GM18873 (cell line): ENCODE measurements around the gene CDH3.

Experiments
- ATAC-seq: cut with Tn5 transposase; IDR thresholded peaks from one replicate; pipeline ENCODE4 v1.9.1; 2021; ENCODE audit warnings: mild to moderate bottlenecking, moderate library complexity, moderate number of reproducible peaks; ENCODE audit not compliant: unreplicated experiment, low FRiP score

CDH3 gene

DNA sequence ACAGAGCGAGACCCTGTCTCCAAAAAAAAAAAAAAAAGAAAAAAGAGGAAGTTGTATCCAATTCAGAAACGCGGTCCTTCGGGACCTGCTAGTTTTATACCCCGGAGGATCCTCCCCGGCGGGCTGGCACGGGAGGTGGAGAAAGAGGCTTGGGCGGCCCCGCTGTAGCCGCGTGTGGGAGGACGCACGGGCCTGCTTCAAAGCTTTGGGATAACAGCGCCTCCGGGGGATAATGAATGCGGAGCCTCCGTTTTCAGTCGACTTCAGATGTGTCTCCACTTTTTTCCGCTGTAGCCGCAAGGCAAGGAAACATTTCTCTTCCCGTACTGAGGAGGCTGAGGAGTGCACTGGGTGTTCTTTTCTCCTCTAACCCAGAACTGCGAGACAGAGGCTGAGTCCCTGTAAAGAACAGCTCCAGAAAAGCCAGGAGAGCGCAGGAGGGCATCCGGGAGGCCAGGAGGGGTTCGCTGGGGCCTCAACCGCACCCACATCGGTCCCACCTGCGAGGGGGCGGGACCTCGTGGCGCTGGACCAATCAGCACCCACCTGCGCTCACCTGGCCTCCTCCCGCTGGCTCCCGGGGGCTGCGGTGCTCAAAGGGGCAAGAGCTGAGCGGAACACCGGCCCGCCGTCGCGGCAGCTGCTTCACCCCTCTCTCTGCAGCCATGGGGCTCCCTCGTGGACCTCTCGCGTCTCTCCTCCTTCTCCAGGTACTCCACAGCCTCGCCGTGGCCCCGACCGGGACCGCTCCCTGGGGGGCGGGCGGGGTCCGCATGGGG, at the start of gene CDH3:
TSS of gene CDH3 (plus strand) at position 596 of the 779 bp plus-strand sequence. CDS start at position 666, 70 bp downstream.
- ATAC-seq: no peak

DNA sequence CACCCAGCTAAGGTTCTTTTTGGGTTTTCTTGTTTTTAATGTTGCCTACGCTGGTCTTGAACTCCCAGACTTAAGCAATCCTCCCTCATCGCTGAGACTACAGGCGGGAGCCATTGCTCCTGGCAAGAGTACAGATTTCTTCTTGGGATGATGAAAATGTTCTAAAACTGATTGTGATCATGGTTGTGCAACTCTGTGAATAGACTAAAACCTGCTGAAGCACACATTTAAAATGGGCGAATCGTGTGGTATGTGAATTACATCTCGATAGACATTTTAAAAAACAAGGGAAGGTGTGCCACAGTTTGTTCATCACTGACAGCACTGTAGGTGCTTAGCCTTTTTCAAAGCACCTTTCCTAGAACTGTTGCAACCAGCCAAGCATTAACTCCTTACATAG, 48.8 kb upstream of the CDH3 start:
- ATAC-seq: no peak

DNA sequence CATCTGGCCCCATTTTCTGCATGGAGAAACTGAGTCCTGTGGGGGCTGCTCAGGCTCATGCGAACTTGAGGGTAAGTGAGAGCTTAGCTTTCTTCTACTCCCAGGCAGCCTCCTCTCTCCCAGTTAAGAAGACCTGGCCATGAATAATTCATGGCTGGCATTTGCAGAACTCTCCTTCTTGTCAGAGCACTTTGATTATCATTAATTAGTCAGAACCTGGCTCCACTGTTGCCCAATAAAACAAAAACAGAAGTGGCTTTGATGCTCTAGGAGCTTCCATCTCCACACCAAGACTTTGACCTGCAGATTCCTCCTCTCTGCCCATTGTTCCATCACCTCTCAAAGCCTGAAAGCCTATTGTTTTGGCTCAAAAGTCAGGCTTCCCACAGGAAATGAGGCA, 45.5 kb upstream of the CDH3 start:
- ATAC-seq: no peak

DNA sequence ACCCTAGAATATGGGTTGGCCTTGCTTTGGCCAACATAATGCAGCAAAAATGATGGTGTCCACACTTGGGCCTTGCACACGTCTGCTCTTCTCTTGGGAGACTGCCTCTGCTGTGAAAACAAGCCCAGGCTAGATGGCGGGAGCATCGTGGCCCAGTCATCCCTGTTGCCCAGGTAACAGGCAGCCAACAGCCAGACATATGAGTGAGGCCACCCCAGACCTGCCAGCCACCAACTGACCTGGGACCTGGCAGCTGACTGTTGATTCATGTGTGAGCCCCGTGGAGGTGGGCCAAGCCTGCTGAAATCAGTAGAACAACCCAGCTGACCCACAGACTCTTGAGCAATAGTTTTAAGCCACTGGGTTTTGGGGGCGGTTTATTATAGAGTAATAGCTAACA, 39.4 kb upstream of the CDH3 start:
- no peak for ATAC-seq

DNA sequence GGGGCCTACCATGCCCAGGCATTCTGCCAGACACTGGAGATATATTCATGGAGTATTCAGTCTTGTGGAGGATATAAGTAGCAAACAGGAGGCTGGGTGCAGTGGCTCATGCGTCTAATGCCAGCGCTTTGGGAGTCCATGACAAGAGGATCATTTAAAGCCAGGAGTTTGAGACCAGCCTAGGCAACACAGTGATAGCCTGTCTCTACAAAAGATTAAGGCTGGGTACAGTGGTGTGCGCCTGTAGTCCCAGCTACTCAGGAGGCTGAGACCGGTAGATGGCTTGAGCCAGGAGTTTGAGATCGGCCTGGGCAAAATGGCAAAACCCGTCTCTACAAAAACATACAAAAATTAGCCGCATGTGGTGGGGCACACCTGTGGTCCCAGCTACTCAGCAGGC, 37.7 kb upstream of the CDH3 start:
- ATAC-seq: no peak

DNA sequence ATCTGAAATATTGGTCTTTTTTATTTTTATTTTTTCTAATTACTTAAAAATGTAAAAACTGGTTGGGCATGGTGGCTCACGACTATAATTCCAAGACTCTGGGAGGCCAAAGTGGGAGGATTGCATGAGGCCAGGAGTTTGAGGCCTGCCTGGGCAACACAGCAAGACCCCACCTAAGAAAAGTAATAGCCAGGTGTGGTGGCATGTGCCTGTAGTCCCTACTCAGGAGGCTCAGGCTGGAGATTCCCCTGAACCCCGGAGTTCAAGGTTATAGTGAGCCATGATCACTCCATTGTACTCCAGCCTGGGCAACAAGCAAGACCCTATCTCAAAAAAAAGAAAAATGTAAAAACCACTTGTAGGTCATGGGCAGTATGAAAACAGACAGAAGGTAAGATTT, 36.8 kb upstream of the CDH3 start:
- no peak for ATAC-seq

DNA sequence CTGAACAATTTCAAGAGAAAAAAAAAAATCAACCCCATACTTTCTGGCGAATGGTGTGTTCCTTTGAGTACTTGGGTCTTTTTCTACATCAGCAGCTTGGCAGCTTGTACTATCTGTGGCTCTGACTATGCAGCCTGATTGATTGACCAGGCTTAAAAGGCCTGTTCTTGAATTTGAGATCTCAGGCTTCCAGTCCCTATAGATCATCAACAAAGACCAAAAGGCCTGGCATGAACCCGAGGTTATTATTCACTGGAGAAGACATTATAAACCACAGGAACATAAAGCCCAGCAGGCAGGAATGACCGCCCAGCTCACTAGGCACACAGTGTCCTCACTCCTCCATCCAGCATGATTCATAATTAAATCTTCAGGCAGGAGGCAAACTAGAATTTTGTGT, 32.1 kb upstream of the CDH3 start:
- ATAC-seq: no peak

DNA sequence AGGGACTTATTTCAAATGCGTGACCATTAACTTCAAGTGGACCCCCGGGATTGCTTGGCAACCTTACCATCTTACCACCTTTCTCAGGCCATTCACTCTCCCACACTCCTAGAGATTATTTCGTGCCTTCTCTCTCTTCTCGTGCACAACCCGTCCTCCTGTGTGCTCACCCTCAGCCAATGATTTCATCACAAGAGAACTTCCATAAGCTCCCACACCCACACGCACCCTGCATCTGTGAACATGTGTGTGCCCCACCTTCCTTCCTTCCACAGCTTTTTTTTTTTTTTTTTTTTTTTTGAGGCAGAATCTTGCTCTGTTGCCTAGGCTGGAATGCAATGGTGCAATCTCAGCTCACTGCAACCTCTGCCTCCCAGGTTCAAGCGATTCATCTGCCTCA, 27.4 kb upstream of the CDH3 start:
- ATAC-seq: no peak

DNA sequence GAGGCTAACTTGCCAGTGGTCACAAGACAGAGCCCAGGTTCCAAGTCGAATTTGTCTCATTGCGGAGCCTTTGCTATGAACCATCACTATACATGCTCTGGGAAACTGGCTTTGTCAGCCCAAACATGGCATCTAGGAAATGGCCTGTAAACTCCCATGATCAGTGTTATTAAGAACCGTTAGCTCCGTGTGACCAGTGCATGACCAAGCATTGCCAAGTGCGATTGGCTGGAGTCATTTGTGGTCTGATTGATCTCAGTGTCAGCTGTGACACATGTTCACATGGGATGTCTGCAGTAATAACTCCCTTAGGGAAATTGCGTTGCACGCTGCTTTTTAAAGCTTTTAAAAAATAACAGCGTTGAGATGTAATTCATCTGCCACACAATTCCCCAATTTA, 18.6 kb upstream of the CDH3 start:
- no peak for ATAC-seq

DNA sequence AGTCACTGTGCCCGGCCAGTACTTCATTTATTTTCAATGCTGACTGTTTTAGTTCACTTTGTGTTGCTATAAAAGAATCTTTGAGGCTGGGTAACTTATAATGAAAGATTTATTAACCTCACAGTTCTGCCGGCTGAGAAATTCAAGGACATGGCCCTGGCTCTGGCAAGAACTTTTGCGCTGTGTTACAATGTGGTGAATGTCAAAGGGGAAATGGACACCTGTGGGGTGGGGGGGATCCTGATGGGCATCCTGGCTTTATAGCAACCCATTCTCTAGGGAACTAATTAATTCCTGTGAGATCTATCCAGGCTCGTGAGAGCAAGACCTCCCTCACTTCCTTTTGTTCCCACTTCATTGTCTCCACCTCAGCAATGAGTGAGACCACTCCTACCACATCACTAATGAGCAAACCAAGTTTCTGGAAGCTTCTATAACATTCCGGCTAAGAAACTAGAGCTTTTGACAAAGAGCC, 17.1 kb upstream of the CDH3 start:
- ATAC-seq: no peak

DNA sequence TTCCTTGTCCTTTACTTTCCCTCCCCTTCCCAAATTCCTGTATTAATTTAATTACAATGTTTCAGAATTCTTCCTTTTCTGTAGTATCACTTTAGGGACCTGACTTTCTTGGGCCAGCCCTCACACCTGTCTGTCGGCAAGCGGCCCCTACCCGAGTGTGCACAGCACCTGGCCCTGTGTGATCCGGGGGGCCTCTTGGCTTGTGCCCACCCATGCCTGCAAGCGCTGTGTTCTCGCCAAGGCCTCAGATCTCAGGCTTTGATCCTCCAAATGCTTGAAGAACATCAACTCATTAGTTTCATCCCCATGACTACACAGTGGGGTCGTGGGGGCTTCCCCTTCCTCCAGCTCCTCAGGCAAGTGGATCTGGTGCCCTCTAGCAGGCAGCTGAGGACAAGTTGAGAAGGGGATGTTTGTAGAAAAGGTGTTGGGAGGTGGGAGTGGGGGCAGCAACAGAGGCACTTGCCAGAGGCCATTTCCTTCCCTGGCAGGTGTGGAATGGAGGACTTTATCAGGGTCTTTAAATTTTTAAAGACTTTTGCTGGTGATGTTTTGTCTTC, 15.7 kb upstream of the CDH3 start:
- no peak for ATAC-seq

DNA sequence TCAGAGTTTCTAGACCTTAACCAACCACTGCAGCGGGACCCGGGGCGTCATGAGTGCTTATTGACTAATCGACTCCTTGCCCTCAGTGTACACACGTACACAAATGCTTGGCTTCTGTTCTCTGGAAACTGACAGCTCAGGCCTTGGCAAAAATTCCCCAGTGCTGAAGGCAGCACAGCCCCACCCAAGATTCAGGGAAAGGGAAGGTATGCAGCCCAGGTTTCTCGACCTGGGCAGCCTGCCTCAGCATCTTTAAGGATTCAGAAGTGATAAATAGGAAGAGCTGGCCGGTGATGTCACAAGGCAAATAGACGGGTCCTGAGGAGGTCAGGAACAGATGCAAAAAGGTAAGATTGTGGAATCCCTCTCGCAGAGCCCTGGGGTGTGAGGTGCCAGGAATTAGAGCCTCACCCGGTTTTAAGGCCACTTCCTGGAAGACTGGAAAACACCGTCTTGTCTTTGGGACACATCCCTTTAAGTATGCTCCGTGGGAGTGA, 9.0 kb upstream of the CDH3 start:
- ATAC-seq: no peak

DNA sequence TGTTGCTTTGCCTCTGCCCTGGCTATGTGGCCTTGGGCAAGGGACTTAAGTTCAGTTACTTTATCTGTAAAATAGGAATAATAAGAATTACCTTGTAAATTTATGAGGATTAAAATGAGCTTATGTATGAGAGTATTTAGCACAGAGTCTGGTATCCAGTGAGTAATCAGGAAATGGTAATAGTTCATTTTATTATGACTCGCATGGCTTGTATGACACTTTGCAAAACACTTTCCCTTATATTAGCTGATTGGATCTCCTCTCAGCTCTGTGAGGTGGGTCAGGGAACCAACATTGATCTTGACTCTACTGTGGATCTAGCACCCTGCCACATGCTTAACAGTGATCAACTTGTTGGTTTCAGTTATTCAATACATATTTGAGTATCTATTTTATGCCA, 8.3 kb upstream of the CDH3 start:
- ATAC-seq: no peak

DNA sequence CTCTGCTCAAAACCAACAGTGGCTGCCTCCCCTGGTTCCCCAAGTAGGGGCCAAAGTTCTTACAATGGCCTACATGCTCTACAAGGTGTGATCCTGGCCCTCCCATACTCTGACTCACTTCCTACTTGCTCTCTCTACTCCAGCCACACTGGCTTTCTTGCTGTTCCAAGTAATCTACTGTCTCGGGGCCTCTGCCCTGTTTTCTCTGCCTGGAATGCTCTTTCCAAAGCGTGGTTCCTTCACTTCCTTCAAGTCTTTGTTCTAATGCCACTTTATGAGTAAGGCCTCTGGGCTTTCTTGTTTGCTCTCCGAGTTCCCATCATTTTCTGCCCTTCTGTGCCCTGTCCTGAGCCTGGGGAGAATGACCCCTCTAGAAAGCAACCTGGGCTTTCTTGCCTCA, 4.1 kb upstream of the CDH3 start:
- ATAC-seq: no peak

DNA sequence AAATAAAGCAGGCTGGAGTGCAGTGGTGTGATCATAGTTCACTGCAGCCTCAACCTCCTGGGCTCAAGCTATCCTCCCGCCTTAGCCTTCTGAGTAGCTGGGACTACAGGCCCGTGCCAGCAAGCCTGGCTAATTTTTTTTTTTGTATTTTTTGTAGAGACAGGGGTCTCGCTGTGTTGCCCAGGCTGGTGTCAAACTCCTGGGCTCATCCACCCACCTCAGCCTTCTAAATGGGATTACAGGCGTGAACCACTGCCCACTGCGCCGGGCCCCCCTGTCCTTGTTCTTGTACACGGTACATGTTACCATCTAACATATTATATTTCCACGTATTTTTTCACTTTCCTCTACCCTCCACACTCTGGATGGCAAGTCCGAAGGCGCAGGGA, 3.1 kb upstream of the CDH3 start:
- ATAC-seq: no peak

DNA sequence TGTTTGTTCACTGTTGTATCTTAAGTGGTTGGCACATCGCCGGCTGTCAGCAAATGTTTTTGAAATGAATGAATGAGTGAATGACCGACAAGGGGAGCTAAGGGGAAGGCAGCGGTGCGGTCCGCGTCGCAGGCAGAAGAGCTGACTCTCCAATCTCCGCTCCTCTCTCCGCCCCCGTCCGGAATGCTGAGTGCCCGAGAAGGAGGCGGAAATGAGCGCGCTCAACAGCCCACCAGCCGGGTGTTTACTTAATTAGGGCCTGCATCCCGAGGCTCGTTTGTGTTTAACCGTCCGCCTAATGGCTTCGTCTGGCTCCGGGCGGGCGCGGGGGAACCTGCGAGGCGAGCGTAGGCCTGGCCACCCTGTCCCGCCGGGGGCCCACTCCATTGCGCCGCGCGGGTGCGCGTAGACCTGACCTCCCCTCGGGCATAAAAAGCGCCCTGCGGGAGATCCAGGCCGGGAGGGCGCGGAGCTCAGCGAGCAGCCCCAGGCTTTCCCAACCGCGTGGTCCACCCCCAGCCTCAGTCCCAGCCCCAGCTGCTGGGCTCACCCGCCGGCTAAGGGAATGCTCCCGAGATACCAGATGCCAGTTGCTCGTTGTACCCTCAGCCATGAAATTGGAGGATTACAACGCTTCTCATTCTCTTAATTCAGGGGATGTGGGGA, 2.5 kb upstream of the CDH3 start:
- ATAC-seq: no peak

DNA sequence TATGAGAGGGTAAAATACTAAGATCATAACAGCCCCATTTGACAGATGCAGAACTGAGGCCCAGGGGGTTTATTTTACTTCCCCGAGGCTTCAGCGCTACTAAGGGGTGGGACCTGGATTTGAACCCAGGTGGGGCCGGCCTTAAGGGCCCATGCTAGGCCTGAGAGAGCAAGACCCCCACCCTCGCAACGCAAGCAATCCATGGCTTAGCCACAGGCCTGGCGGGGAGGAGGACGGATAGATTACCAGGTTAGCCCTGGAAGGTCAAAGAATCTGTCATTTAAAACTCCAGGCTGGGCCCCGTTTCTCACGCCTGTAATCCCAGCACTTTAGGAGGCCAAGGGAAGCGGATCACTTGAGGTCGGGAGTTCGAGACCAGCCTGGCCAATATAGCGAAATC, 1.9 kb upstream of the CDH3 start:
- ATAC-seq: no peak

DNA sequence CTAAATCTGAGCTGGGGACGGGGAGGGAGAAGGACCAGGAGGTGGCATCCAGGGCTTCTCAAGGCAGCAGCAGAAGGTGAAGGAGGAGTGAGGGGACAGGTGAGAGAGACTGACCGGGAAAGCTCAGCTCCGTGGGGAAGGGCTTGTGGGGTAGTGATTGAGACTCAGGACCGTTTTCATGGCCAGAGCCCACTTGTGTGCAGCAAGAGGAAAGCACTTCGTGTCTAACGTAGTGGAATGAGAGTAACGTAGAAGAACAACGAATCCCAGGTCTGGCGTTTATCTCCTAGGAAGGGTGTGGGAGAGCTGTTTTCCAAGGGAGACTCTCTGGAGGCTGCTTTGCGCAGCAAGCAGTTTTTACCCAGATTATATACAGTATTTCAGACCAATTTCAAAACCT, 1.3 kb upstream of the CDH3 start:
- no peak for ATAC-seq

DNA sequence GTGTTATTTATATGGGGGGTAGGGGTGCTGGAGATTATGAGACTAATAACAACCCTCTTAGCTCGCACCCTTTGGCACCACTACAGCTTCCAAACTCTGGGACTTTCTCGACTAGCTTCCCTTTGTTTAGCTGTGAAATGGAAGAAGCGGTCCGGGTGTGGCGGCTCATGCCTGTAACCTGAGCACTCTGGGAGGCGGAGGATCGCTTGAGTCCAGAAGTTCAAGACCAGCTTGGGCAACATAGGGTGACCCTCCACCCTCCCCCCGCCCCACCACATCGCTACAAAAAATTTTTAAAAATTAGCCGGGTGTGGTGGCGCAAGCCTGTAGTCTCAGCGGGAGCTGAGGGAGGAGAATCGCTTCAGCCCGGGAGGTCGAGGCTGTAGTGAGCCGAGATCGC, 814 bp upstream of the CDH3 start:
- ATAC-seq: no peak

DNA sequence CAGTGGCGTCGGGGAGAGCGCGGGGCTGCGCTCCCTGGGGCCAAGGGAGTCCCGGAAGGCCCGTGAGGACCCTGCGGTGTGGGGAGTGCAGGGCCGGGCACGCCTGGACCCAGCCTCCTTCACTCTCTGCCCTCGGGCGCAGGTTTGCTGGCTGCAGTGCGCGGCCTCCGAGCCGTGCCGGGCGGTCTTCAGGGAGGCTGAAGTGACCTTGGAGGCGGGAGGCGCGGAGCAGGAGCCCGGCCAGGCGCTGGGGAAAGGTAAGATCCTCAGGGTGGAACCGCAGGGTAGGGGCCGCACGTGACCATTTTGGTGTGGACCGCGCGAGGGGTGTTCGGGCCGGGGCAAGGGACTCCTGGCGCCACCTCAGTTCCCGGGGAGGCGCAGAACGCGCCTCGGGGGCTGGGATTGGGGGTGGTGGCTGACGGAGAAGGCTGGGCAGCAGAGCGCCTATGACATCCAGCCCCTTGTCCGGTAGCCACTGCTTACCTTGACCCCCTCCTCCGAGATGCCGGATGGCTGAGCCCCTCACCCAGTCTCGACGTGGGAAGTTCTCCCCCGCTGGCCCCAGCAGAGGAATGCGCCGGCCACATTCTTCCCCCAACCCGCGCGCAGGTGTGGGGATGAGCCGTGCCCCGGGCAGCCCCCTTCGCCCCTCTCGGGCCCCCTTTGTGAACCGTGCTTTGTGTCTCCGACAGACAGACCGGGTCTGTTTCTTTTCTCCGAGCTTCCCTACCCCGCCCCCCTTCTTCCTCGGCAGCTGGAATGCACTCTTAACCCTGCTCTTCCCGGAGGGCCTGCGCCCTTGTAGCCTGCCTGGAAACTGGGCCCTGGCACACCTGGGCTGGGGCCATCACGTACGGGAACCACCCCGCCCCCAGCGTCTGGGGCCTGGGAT, 631 bp downstream of the CDH3 start:
- no peak for ATAC-seq
